T-cell (primary cell): ENCODE results near the gene SSBP4. TPM values are rescaled to one million over a fixed set of nuclear protein-coding genes. Genes with fewer than 3 reads are reported as not detected.

Experiments used
- ATAC-seq, 4 experiments: fragments of 200-7000 bp in 3 of 4; fragments of 150-1000 bp in 1 of 4; cut with Tn5 transposase; replicated peaks in 1 of 4; 1 replicate in 3 of 4; 2 replicates in 1 of 4; pipeline ENCODE4 v1.10.0; 2021; ENCODE audit warnings: moderate library complexity in 3 of 4, mild to moderate bottlenecking in 2 of 4, moderate number of reproducible peaks in 1 of 4
- CTCF ChIA-PET, 2 donors: fragments of 300-600 bp; sonication (Branson Sonifier 250); formaldehyde crosslinking; loops; one replicate each; lab custom pipeline; 2022; ENCODE audit warnings: antibody characterized with exemption in 2 of 2; lab: Charles Lee
- POLR2A ChIA-PET, 2 donors: fragments of 300-600 bp; sonication (Branson Sonifier 250); formaldehyde crosslinking; loops; one replicate each; lab custom pipeline; 2022; ENCODE audit warnings: antibody characterized with exemption in 2 of 2; lab: Charles Lee
- DNase-seq, 35 experiments: peaks; one replicate each; pipeline versions ENCODE4 v3.0.0 to v3.0.0-alpha.2; 2013 to 2023
- H3K27ac ChIP-seq: one replicate; pipeline ENCODE4 v1.5.1; 2013; ENCODE audit warnings: low read length
- H3K27me3 ChIP-seq, 2 experiments: replicated peaks in 1 of 2; 1 replicate in 1 of 2; 2 replicates in 1 of 2; pipeline versions ENCODE4 v1.6.1 to v1.7.0; 2013; ENCODE audit warnings: low read length in 1 of 2, mixed read lengths in 1 of 2; ENCODE audit not compliant: control insufficient read depth in 2 of 2, insufficient read depth in 2 of 2; ENCODE audit errors: extremely low read depth in 1 of 2
- H3K36me3 ChIP-seq, 2 donors: 1 replicate in 1 of 2; 2 replicates in 1 of 2; pipeline versions ENCODE4 v1.6.1 to v1.7.0; 2013; ENCODE audit warnings: low read length in 1 of 2; ENCODE audit not compliant: control insufficient read depth in 2 of 2, insufficient read depth in 1 of 2; ENCODE audit errors: extremely low read depth in 1 of 2
- H3K4me1 ChIP-seq, 2 experiments: 1 replicate in 1 of 2; 2 replicates in 1 of 2; pipeline versions ENCODE4 v1.6.1 to v1.7.0; 2013; ENCODE audit warnings: low read length in 2 of 2, mixed read lengths in 1 of 2; ENCODE audit not compliant: insufficient read depth in 2 of 2, control insufficient read depth in 1 of 2; ENCODE audit errors: extremely low read depth in 1 of 2
- H3K4me3 ChIP-seq, 2 donors: 1 replicate in 1 of 2; 2 replicates in 1 of 2; pipeline versions ENCODE4 v1.5.1 to v1.7.0; 2013; ENCODE audit warnings: mild to moderate bottlenecking in 2 of 2, low read length in 1 of 2, moderate library complexity in 1 of 2; ENCODE audit not compliant: control insufficient read depth in 1 of 2; ENCODE audit errors: extremely low read depth in 1 of 2
- H3K9me3 ChIP-seq: 2 replicates; pipeline ENCODE4 v1.7.0; 2013
- H3K27ac Mint-ChIP-seq, 2 donors: one replicate each; pipeline ENCODE4 v1.8.0; 2020 to 2021; ENCODE audit warnings: mild to moderate bottlenecking in 2 of 2, mixed read lengths in 2 of 2
- H3K27me3 Mint-ChIP-seq, 2 donors: one replicate each; pipeline ENCODE4 v1.8.0; 2021 to 2022; ENCODE audit warnings: mixed read lengths in 2 of 2
- H3K36me3 Mint-ChIP-seq: one replicate; pipeline ENCODE4 v1.8.0; 2021; ENCODE audit warnings: mixed read lengths
- H3K4me1 Mint-ChIP-seq, 3 donors: one replicate each; pipeline ENCODE4 v1.8.0; 2020 to 2022; ENCODE audit warnings: mixed read lengths in 3 of 3, mild to moderate bottlenecking in 1 of 3
- H3K4me3 Mint-ChIP-seq, 3 donors: one replicate each; pipeline ENCODE4 v1.8.0; 2020 to 2022; ENCODE audit warnings: mild to moderate bottlenecking in 3 of 3, mixed read lengths in 3 of 3, moderate library complexity in 3 of 3
- H3K9me3 Mint-ChIP-seq, 3 donors: one replicate each; pipeline ENCODE4 v1.8.0; 2020 to 2022; ENCODE audit warnings: mixed read lengths in 3 of 3
- WGBS: methylation state at CpG from one replicate; pipeline ENCODE4 v1.1.5; 2013; ENCODE audit warnings: missing lambda C conversion rate; ENCODE audit not compliant: insufficient coverage; 5-methylcytosine and 5-hydroxymethylcytosine counted together
- total RNA-seq, 35 experiments: library from RNA in 6 of 35; stranded (reverse) in 6 of 35; fragments of 120-200 nt in 1 of 35; gene quantifications; one replicate each; pipeline versions ENCODE4 v1.2.1 to v1.2.4 and lab custom pipeline; 2013 to 2026

Gene SSBP4
- total RNA-seq, 5 donors from 2014 or later (not counting 1 experiment from before 2014, with no cell fraction given), result 71.3 to 127 (median 102) TPM

- Mint-ChIP-seq H3K27ac (peak overlapping the region; percentile 39 to 65), H3K36me3 (no peaks in the 10 kb centered on the region), H3K4me1 (peaks cover 64 to 95% (median 84%) of the 10 kb centered on the region in 3 donors), H3K27me3 (no peaks in the 10 kb centered on the region), H3K4me3 (no peak overlapping the region), H3K9me3 (no peaks in the 10 kb centered on the region)
- H3K27me3 ChIP-seq, result no peaks in the 10 kb centered on the region
- ChIA-PET CTCF (interaction anchor here (0.6 to 0.8 kb wide), 4 partner anchors 14 to 1011 kb away, joined by 3 to 7 read pairs (median 6); no protein-coding TSS in a partner anchor), POLR2A (interaction anchor here (0.6 to 0.8 kb wide), 3 partner anchors 9 to 108 kb away, joined by 3 to 14 read pairs (median 4); no protein-coding TSS in a partner anchor)
- peaks cover 0 to 82% of the 10 kb centered on the region in 2 experiments for H3K4me1 ChIP-seq
- no peak for DNase-seq
- no peak overlapping the region for H3K4me3 ChIP-seq
- no peaks in the 10 kb centered on the region for H3K36me3 ChIP-seq
- H3K27ac ChIP-seq, result no peak overlapping the region
- 87% methylated on average over 8 of the region's 12 CpGs for WGBS
- ATAC-seq, result no peak
- no peaks in the 10 kb centered on the region for H3K9me3 ChIP-seq
Observed at GRCh38 chr19:18481505-18482222, 62.5 kb downstream of the SSBP4 start.

GRCh38 chr19:18483119-18483890, 64.1 kb downstream of the SSBP4 start:
- Mint-ChIP-seq H3K4me3 (no peak overlapping the region), H3K9me3 (no peaks in the 10 kb centered on the region), H3K27ac (peak overlapping the region in 1 of 2 donors; percentile 63), H3K36me3 (no peaks in the 10 kb centered on the region), H3K4me1 (peaks cover 59 to 95% (median 83%) of the 10 kb centered on the region in 3 donors), H3K27me3 (no peaks in the 10 kb centered on the region)
- ATAC-seq (no peak), DNase-seq (no peak)
- Histone ChIP-seq H3K4me3 (no peak overlapping the region), H3K9me3 (no peaks in the 10 kb centered on the region), H3K27ac (no peak overlapping the region), H3K4me1 (peaks cover 0 to 80% of the 10 kb centered on the region in 2 experiments), H3K27me3 (no peaks in the 10 kb centered on the region), H3K36me3 (no peaks in the 10 kb centered on the region)
- WGBS, result 95% methylated on average over 3 of the region's 12 CpGs
- ChIA-PET POLR2A (no interaction called here), CTCF (no interaction called here)

Other genes starting within 250 kb of the SSBP4 start
- 10 to 100 TPM in 1 of 5 donors, 1 to 10 TPM in 4; 3.2 to 11.8 (median 5.1) TPM for gene IFI30, start 245.6 kb upstream of the SSBP4 start, total RNA-seq
- 1 to 10 TPM; 3.8 to 8.2 (median 8.1) TPM for gene MPV17L2, start 226.2 kb upstream of the SSBP4 start, total RNA-seq
- gene RAB3A, start 215.4 kb upstream of the SSBP4 start, total RNA-seq, result 1 to 10 TPM; 4.7 to 8.3 (median 5.6) TPM
- gene PDE4C, start 193.0 kb upstream of the SSBP4 start, total RNA-seq, result not detected
- 10 to 100 TPM in 2 of 5 donors, 1 to 10 TPM in 3; 4.1 to 42.8 (median 6.3) TPM for gene IQCN, start 144.9 kb upstream of the SSBP4 start, total RNA-seq
- gene JUND, start 137.8 kb upstream of the SSBP4 start, total RNA-seq, result 1,000 to 10,000 TPM in 1 of 5 donors, 100 to 1,000 TPM in 4; 247 to 1,161 (median 272) TPM
- 10 to 100 TPM; 58.5 to 82.7 (median 69.1) TPM for gene LSM4, start 96.3 kb upstream of the SSBP4 start, total RNA-seq
- 10 to 100 TPM; 35.7 to 52.6 (median 45.1) TPM for gene PGPEP1, start 78.8 kb upstream of the SSBP4 start, total RNA-seq
- 1 to 10 TPM in 3 of 5 donors, not detected in 2; 1.5 to 1.7 (median 1.5) TPM for gene GDF15, start 33.2 kb upstream of the SSBP4 start, total RNA-seq
- under 1 TPM in 3 of 5 donors, not detected in 2; 0.16 to 0.33 (median 0.30) TPM for gene LRRC25, start 21.8 kb upstream of the SSBP4 start, total RNA-seq
- gene ISYNA1, start 18.7 kb downstream of the SSBP4 start, total RNA-seq, result 10 to 100 TPM; 38.3 to 59.8 (median 55.0) TPM
- gene ELL, start 102.7 kb downstream of the SSBP4 start, total RNA-seq, result 10 to 100 TPM; 27.2 to 46.4 (median 33.4) TPM
- gene FKBP8, start 124.2 kb downstream of the SSBP4 start, total RNA-seq, result 100 to 1,000 TPM; 158 to 282 (median 244) TPM
- gene KXD1, start 138.5 kb downstream of the SSBP4 start, total RNA-seq, result 100 to 1,000 TPM in 1 of 5 donors, 10 to 100 TPM in 4; 73.1 to 112 (median 95.8) TPM
- 1,000 to 10,000 TPM; 1,917 to 2,053 (median 1,972) TPM for gene UBA52, start 152.5 kb downstream of the SSBP4 start, total RNA-seq
- 100 to 1,000 TPM in 4 of 5 donors, 10 to 100 TPM in 1; 91.8 to 166 (median 150) TPM for gene REX1BD, start 169.4 kb downstream of the SSBP4 start, total RNA-seq
- gene CRLF1, start 187.4 kb downstream of the SSBP4 start, total RNA-seq, result under 1 TPM in 2 of 5 donors, not detected in 3; 0.56 to 0.73 TPM
- gene TMEM59L, start 193.5 kb downstream of the SSBP4 start, total RNA-seq, result under 1 TPM in 2 of 5 donors, not detected in 3; 0.38 to 0.40 TPM
- 10 to 100 TPM in 4 of 5 donors, 1 to 10 TPM in 1; 8.8 to 16.4 (median 14.1) TPM for gene KLHL26, start 217.6 kb downstream of the SSBP4 start, total RNA-seq